Duodenal mucosa (tissue), 2 donors: Measurements from ENCODE around the gene AACS.
"Not testable (repeated sequence)": the region's sequence is repeated elsewhere in the genome, so short reads cannot be mapped to it uniquely, and the experiment has no call there.

ENCODE experiments used
- H3K27ac ChIP-seq: one replicate; pipeline ENCODE4 v1.7.0; 2013; ENCODE audit warnings: low read depth, low read length
- H3K27me3 ChIP-seq, 2 donors: one replicate each; pipeline ENCODE4 v1.7.0; 2013; ENCODE audit warnings: low read length in 2 of 2, control low read depth in 1 of 2; ENCODE audit not compliant: insufficient read depth in 2 of 2, control insufficient read depth in 1 of 2
- H3K36me3 ChIP-seq, 2 donors: one replicate each; pipeline ENCODE4 v1.7.0; 2013; ENCODE audit warnings: low read length in 2 of 2, control low read depth in 1 of 2; ENCODE audit not compliant: insufficient read depth in 2 of 2, control insufficient read depth in 1 of 2
- H3K4me1 ChIP-seq, 2 donors: one replicate each; pipeline ENCODE4 v1.7.0; 2013; ENCODE audit warnings: low read length in 2 of 2, control low read depth in 1 of 2; ENCODE audit not compliant: insufficient read depth in 2 of 2, control insufficient read depth in 1 of 2
- H3K4me3 ChIP-seq, 2 donors: one replicate each; pipeline ENCODE4 v1.7.0; 2013; ENCODE audit warnings: low read length in 2 of 2, low read depth in 1 of 2
- H3K9ac ChIP-seq, 2 donors: one replicate each; pipeline ENCODE4 v1.7.0; 2013; ENCODE audit warnings: low read length in 2 of 2, low read depth in 1 of 2
- H3K9me3 ChIP-seq, 2 donors: one replicate each; pipeline ENCODE4 v1.7.0; 2013; ENCODE audit warnings: low read length in 2 of 2, control low read depth in 1 of 2; ENCODE audit not compliant: control insufficient read depth in 1 of 2

Gene AACS

DNA sequence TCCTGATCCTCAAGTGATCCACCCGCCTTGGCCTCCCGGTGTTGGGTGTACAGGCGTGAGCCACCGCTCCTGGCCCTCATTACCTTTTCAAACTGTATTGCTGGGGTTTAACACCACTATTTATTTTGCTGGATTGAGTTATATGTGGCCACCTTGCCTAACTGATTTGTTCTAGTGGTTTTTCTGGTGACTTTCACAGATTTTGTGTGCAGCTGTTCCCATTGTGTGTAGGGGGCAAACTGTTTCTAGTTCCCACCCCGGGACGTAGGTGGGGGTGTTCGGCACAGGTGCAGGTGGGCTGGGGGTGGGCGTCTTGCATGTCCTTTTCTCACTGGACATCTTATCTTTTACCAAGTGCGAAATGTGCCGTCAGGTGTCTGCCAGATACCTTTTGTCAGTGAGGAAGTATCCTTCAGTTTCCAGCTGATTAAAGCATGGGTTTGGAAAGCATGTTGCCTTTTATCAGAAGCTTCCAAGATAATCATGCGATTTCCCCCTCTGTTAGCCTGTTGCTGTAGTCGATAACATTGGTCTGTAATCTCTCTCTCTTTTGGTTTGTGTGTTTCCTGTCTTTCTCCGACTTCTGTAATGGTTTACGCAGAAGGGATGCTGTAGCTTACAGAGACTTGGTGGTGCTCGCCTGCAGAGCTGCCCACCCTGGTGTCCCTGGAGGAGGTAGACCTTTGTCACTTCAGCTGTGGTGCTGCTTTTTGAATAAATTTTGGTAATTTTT lies 33.6 kb downstream of the AACS start:
- Histone ChIP-seq H3K27ac (no peak overlapping the region), H3K4me1 (peaks cover 18 to 25% of the 10 kb centered on the region in 2 donors), H3K27me3 (no peaks in the 10 kb centered on the region), H3K9me3 (no peaks in the 10 kb centered on the region), H3K4me3 (no peak overlapping the region), H3K36me3 (peaks cover 10 to 20% of the 10 kb centered on the region in 2 donors), H3K9ac (no peak overlapping the region)

DNA sequence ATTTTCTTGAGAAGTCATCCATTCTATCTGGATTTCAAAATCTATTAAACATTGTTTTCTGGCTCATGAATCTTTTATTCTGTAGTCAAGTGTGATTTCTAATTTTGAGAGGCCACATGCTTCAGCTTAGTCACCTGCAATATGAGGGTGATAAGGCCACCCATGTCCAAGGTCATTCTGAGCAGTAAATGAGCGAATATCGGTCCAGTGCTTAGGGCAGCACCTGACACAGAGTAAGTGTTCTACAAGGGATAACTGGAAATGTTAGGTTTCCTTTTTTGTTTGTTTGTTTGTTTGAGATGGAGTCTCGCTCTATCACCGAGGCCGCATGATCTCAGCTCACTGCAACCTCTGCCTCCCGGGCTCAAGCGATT lies 34.2 kb downstream of the AACS start:
- Histone ChIP-seq H3K4me3 (no peak overlapping the region), H3K9ac (no peak overlapping the region), H3K9me3 (no peaks in the 10 kb centered on the region), H3K27ac (no peak overlapping the region), H3K36me3 (peaks cover 7 to 22% of the 10 kb centered on the region in 2 donors), H3K4me1 (peaks cover 18 to 24% of the 10 kb centered on the region in 2 donors), H3K27me3 (no peaks in the 10 kb centered on the region)

DNA sequence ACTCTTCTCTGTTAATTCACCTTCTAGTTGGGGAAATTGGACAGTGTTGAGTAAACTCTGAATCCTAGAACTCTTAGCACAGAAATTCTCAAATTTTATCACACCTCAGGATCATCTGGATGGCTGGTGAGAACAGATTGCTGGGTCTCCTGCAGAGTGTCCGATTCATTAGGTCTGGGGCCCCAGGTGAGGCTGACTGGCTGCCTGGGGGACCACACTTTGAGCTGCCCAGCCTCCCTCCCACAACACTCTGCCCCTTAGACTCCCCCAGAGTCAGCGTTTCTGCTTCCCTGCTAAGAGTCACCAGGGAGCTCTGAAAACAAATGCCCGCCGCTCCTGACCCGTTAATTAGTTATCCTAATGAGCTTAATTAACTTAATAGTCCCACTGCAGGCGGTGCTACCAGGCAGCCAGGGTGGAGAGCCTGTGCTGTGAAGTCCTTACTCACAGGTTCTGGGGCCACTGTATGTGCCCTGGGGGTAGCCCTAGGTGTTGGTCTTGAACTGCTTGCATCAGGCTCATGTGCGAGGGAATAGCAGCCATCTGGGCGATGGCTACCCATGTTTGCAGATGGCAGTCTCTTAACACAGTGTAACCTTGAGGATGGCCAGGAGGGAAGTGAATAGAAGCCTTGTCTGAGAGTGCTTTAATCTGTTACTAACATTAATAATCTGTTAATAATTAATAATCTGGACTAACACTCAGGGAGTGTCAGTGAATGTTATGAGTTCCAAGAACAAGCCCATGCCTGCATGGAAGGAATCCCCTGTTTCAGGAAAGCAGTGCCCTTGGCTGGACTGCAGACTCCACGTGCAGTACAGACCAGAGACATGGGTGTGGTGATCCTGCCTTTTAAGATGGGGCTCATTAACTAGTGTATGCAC lies 35.6 kb downstream of the AACS start:
- H3K9ac ChIP-seq = no peak overlapping the region
- H3K36me3 ChIP-seq = peaks cover 6 to 21% of the 10 kb centered on the region in 2 donors
- H3K9me3 ChIP-seq = no peaks in the 10 kb centered on the region
- no peaks in the 10 kb centered on the region for H3K27me3 ChIP-seq
- H3K4me1 ChIP-seq = peaks cover 18 to 30% of the 10 kb centered on the region in 2 donors
- H3K4me3 ChIP-seq = peak overlapping the region in 1 of 2 donors; percentile 16
- H3K27ac ChIP-seq = peak overlapping the region; percentile 36

DNA sequence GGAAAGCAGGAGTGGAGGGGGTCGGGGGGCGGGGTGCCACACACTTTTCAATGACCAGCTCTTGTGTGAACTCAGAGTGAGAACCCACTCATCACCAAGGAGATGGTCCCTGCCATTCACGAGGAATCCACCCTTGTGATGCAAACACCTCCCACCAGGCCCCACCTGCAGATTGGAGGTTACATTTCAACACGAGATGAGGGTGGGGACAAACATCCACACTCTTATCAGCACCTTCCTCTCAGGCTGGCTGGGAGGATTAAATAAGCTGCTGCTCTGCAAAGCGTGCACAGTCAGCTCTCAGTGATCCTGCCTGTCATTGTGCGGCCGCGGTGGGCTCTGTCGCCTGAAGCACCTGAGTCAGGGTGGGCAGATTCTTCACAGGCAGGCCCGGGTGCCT lies 39.7 kb downstream of the AACS start:
- Histone ChIP-seq H3K9ac (no peak overlapping the region), H3K4me1 (peaks cover 13 to 21% of the 10 kb centered on the region in 2 donors), H3K27me3 (no peaks in the 10 kb centered on the region), H3K4me3 (no peak overlapping the region), H3K36me3 (peaks cover 12 to 50% of the 10 kb centered on the region in 2 donors), H3K27ac (no peak overlapping the region), H3K9me3 (no peaks in the 10 kb centered on the region)

DNA sequence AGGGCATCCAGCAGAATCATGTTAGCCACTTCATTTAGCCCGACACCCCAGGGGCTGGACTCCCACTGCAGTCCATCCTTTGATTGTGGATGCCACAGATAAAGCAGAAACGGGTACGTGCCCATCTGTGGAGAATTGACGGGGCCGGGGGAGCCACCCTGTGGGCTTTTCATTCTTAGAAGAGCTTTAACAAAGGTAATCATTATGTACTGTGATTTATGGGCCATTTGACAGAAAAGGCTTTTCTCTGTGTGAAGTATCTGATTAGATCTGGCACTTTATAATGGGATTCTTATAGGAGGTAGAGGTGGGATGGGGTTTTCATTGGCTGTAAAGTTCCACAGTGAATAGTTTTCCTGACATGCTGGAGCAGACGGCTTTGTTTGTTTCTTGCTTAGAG lies 40.4 kb downstream of the AACS start:
- Histone ChIP-seq H3K27ac (no peak overlapping the region), H3K9me3 (no peaks in the 10 kb centered on the region), H3K4me1 (peaks cover 10 to 15% of the 10 kb centered on the region in 2 donors), H3K27me3 (no peaks in the 10 kb centered on the region), H3K36me3 (peaks cover 12 to 55% of the 10 kb centered on the region in 2 donors), H3K4me3 (no peak overlapping the region), H3K9ac (no peak overlapping the region)

DNA sequence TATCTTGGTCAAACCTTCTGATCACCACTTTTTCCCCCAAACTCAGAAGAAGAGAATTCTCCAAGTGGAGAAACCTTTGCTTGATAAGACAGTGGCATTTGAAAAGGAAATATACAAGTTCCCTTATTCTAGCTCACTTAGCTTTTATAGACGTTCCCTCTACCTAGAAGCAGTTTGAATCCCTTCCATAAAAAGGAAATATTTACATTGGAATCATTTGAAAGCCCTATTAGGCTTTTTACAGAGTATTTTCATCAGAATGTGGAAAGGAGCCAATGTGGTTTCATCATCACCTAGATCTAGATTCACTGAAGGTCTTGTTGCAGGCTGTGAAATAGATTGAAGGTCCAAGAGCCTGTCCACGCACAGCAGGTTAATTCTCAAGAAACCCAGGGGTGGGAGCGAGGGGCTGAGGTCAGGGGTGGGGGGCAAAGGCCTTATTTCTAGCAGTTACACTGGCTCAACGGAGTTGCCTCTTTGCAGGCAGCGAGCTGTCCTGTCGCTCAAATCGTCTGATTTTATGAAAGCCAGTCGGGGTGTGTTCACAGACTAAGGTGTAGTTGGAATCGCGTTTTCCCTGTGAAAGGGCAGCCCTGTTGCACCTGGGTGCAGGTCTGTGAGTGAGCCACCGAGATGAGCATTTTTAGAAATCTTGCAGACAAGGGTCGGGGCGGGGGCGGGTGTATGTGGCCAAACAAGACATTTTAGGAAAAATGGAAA lies 45.6 kb downstream of the AACS start:
- Histone ChIP-seq H3K27me3 (no peaks in the 10 kb centered on the region), H3K4me1 (no peaks in the 10 kb centered on the region), H3K27ac (no peak overlapping the region), H3K4me3 (no peak overlapping the region), H3K9me3 (no peaks in the 10 kb centered on the region), H3K36me3 (peaks cover 7 to 62% of the 10 kb centered on the region in 2 donors), H3K9ac (no peak overlapping the region)

DNA sequence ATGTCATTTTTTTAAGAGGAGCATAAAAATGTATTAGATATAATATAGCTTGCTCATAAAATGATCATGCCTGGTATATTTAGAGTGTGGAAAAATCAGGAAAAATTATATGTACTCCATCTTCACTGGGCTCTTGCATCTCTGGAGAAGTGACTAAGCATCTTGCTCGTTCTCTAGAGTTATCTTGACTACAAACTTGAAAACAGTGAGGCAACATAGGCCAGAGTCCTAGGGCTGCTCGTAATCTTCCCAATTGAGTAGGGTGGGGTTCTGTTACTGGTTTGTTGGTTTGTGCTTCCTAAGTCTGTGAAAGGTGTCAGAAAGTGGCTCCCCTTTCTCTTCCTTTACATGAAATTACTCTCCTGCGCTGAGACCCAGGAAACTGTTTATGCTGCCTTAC lies 46.2 kb downstream of the AACS start:
- peaks cover 7 to 56% of the 10 kb centered on the region in 2 donors for H3K36me3 ChIP-seq
- H3K27ac ChIP-seq = no peak overlapping the region
- H3K9ac ChIP-seq = no peak overlapping the region
- H3K4me3 ChIP-seq = no peak overlapping the region
- H3K9me3 ChIP-seq = no peaks in the 10 kb centered on the region
- H3K4me1 ChIP-seq = no peaks in the 10 kb centered on the region
- no peaks in the 10 kb centered on the region for H3K27me3 ChIP-seq

DNA sequence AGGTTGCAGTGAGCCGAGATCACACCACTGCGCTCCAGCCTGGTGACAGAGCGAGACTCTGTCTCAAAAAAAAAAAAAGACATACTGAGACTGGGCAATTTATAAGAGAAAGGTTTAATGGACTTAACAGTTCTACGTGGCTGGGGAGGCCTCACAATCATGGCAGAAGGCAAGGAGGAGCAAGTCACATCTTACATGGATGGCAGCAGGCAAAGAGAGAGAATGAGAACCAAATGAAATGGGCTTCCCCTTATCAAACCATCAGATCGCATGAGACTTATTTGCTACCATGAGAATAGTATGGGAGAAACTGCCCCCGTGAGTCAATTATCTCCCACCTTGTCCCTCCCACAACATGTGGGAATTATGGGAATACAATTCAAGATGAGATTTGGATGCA lies 47.4 kb downstream of the AACS start:
- peaks cover 7 to 49% of the 10 kb centered on the region in 2 donors for H3K36me3 ChIP-seq
- H3K9me3 ChIP-seq, H3K27me3 ChIP-seq, H3K4me1 ChIP-seq, H3K9ac ChIP-seq, H3K4me3 ChIP-seq, H3K27ac ChIP-seq: not testable (repeated sequence)

DNA sequence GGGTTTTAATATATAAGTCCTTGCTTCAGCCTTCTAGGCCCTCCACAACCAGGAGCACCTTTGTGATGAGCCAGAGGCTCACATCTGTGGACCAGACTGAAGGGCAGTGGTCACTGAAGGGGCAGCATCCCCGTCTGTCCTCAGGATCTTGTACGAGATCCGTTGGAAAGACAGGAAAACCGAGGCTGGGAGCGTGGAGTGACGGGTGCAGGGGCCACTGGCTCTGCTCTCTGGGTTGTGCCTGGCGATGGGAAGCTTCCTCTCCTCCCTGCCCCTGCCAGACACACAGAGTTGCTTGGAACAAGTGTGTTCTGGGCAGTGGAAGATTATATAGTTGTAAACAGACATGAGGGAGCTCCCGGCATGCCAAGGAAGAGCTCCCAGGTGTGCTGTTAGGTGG lies 48.0 kb downstream of the AACS start:
- H3K4me3 ChIP-seq = no peak overlapping the region
- no peaks in the 10 kb centered on the region for H3K9me3 ChIP-seq
- H3K9ac ChIP-seq = no peak overlapping the region
- peaks cover 7 to 49% of the 10 kb centered on the region in 2 donors for H3K36me3 ChIP-seq
- no peak overlapping the region for H3K27ac ChIP-seq
- H3K4me1 ChIP-seq = no peaks in the 10 kb centered on the region
- no peaks in the 10 kb centered on the region for H3K27me3 ChIP-seq

DNA sequence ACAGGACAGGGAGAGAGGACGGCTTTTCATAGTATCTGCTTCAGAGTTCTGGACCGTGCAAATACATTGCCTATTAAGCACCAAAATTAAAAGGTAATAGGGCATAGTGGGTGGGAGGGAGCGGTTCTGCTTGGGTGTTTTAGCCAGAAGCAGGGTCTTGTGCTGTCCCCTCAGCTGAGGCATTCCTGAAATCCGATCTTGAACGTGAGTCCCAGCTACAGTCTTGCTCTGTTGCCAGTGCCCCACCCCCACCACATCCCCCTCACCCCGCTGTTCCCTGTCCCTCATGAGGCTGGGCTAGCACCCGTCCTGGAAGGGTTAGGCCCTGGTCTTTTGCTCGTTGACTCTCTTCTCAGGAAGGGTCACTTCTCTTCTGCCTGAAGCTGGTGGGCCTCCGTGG lies 48.6 kb downstream of the AACS start:
- Histone ChIP-seq H3K9ac (no peak overlapping the region), H3K27ac (no peak overlapping the region), H3K4me1 (no peaks in the 10 kb centered on the region), H3K4me3 (no peak overlapping the region), H3K27me3 (no peaks in the 10 kb centered on the region), H3K36me3 (peaks cover 9 to 54% of the 10 kb centered on the region in 2 donors), H3K9me3 (no peaks in the 10 kb centered on the region)
